HepG2 (cell line): ENCODE results near the gene GJC1. TPM values are rescaled to one million over a fixed set of nuclear protein-coding genes. Genes with fewer than 3 reads are reported as not detected.

Source experiments
- ATAC-seq: fragments of 200-7000 bp; cut with Tn5 transposase; 3 replicates; pipeline ENCODE4 v1.9.1; 2020; ENCODE audit warnings: mild to moderate bottlenecking, moderate library complexity
- BruUV-seq: library from RNA; stranded (reverse); fragments of 400-500 nt; replicated peaks from 2 replicates; lab custom pipeline; 2021; lab: Mats Ljungman, UMichigan
- CTCF ChIA-PET: fragments of 300-600 bp; formaldehyde crosslinking; extraction: SDS; loops from one replicate; lab custom pipeline; 2021; ENCODE audit warnings: low total read pairs, inconsistent platforms, low intra/inter-chr PET ratio; lab: Yijun Ruan, JAX
- POLR2A ChIA-PET: fragments of 350-600 bp; sonication (Branson Sonifier 250); formaldehyde crosslinking; loops from one replicate; lab custom pipeline; 2020; ENCODE audit warnings: antibody characterized with exemption, inconsistent platforms; lab: Yijun Ruan, JAX
- DNase-seq: peaks from one replicate; pipeline ENCODE4 v3.0.0-alpha.2; 2015; ENCODE audit warnings: low spot score
- FAIRE-seq: peaks from 3 replicates; lab custom pipeline; 2011; peaks lifted over from hg19 to GRCh38; lab: Jason Lieb, UNC
- H2AFZ ChIP-seq: one replicate; pipeline ENCODE4 v1.6.1; 2011; ENCODE audit warnings: low read length, inconsistent platforms
- H3K27ac ChIP-seq: fragments of 300-600 bp; 3 replicates; pipeline ENCODE4 v1.8.0; 2011; ENCODE audit warnings: mixed run types, mild to moderate bottlenecking, mixed read lengths, low read length, inconsistent platforms; ENCODE audit not compliant: insufficient read depth; ENCODE audit errors: extremely low read length
- H3K27me3 ChIP-seq, 2 experiments: fragments of 200-600 bp in 1 of 2; 2 replicates in 1 of 2; 3 replicates in 1 of 2; pipeline versions ENCODE4 v1.6.0 to v1.8.0; 2011; ENCODE audit warnings: low read length in 2 of 2, mild to moderate bottlenecking in 2 of 2, moderate library complexity in 2 of 2, inconsistent platforms in 1 of 2; ENCODE audit not compliant: insufficient read depth in 2 of 2, control insufficient read depth in 1 of 2
- H3K36me3 ChIP-seq, 2 experiments: fragments of 200-600 bp in 1 of 2; replicated peaks in 1 of 2; 2 replicates in 1 of 2; 3 replicates in 1 of 2; pipeline versions ENCODE4 v1.5.1 to v1.8.0; 2011; ENCODE audit warnings: low read length in 2 of 2, inconsistent platforms in 1 of 2; ENCODE audit not compliant: insufficient read depth in 2 of 2, control insufficient read depth in 1 of 2
- H3K4me1 ChIP-seq: 2 replicates; pipeline ENCODE4 v1.5.1; 2012; ENCODE audit warnings: low read length, inconsistent platforms; ENCODE audit not compliant: insufficient read depth
- H3K4me2 ChIP-seq: 2 replicates; pipeline ENCODE4 v1.6.0; 2011; ENCODE audit warnings: low read depth, low read length, inconsistent platforms
- H3K4me3 ChIP-seq, 3 experiments: fragments of 200-600 bp in 1 of 3; sonication (generic), shearing (Covaris generic) in 1 of 3; replicated peaks in 1 of 3; 2 replicates each; pipeline ENCODE4 v1.5.1; 2011 to 2016; ENCODE audit warnings: low read length in 3 of 3, inconsistent platforms in 2 of 3, low read depth in 2 of 3, mild to moderate bottlenecking in 2 of 3, control low read depth in 1 of 3, mixed read lengths in 1 of 3; ENCODE audit not compliant: insufficient read depth in 1 of 3
- H3K79me2 ChIP-seq: one replicate; pipeline ENCODE4 v1.6.1; 2011; ENCODE audit warnings: low read length, inconsistent platforms; ENCODE audit not compliant: insufficient read depth
- H3K9ac ChIP-seq: 2 replicates; pipeline ENCODE4 v1.6.0; 2011; ENCODE audit warnings: mild to moderate bottlenecking, low read depth, low read length, inconsistent platforms; ENCODE audit not compliant: insufficient read depth
- H3K9me3 ChIP-seq: 2 replicates; pipeline ENCODE4 v1.5.1; 2012; ENCODE audit warnings: mild to moderate bottlenecking, low read length
- H4K20me1 ChIP-seq: 2 replicates; pipeline ENCODE4 v1.6.0; 2011; ENCODE audit warnings: inconsistent platforms, mild to moderate bottlenecking, low read length, moderate library complexity; ENCODE audit not compliant: insufficient read depth
- MAF1 ChIP-seq: sonication (generic); formaldehyde crosslinking; IDR thresholded peaks from 2 replicates; pipeline ENCODE4 v1.5.0; 2020; ENCODE audit warnings: missing genetic modification reagents, borderline replicate concordance
- SP2 ChIP-seq: sonication (generic); formaldehyde crosslinking; IDR thresholded peaks from 2 replicates; pipeline ENCODE4 v1.5.1; 2020; ENCODE audit warnings: mild to moderate bottlenecking, missing genetic modification reagents
- TCF12 ChIP-seq, 2 experiments: fragments of 450-650 bp in 1 of 2; sonication (generic) in 1 of 2; formaldehyde crosslinking in 1 of 2; IDR thresholded peaks; 2 replicates each; pipeline versions ENCODE4 v1.6.1 to v1.8.0; 2017 to 2022; ENCODE audit warnings: antibody characterized with exemption in 1 of 2, mild to moderate bottlenecking in 1 of 2, missing genetic modification reagents in 1 of 2, moderate library complexity in 1 of 2
- ZKSCAN8 ChIP-seq: IDR thresholded peaks from 2 replicates; pipeline ENCODE4 v1.6.1; 2016; ENCODE audit warnings: borderline replicate concordance, missing genetic modification reagents, missing compliant biosample characterization
- ZNF383 ChIP-seq: sonication (generic); formaldehyde crosslinking; IDR thresholded peaks from 2 replicates; pipeline ENCODE4 v1.4.0; 2020; ENCODE audit warnings: missing genetic modification reagents, mild to moderate bottlenecking, borderline replicate concordance
- ZNF605 ChIP-seq: sonication (generic); formaldehyde crosslinking; IDR thresholded peaks from 2 replicates; pipeline ENCODE4 v1.8.0; 2022; ENCODE audit warnings: mild to moderate bottlenecking, missing genetic modification reagents
- ZNF720 ChIP-seq: sonication (generic); formaldehyde crosslinking; IDR thresholded peaks from 2 replicates; pipeline ENCODE4 v1.4.0; 2020; ENCODE audit warnings: missing genetic modification reagents
- WGBS: methylation state at CpG from one replicate; pipeline ENCODE4 v1.1.6; 2017; ENCODE audit warnings: low lambda C conversion rate; 5-methylcytosine and 5-hydroxymethylcytosine counted together
- in situ Hi-C: cut with HindIII; loops from 2 replicates; pipeline ENCODE4 v1.10.0; 2017; ENCODE audit warnings: low pct_unique_long_range_greater_than_20kb; ENCODE audit not compliant: extremely low pct_ligation_motif_present
- intact Hi-C: fragments of 100-400 bp; cut with micrococcal nuclease; formaldehyde crosslinking; loops from one replicate; pipeline ENCODE4 v1.10.0; 2022; ENCODE audit not compliant: unreplicated experiment
- polyA plus RNA-seq, 8 experiments: library from polyadenylated mRNA; depleted of rRNA in 3 of 8; stranded (reverse) in 7 of 8; unstranded in 1 of 8; fragments of >200 nt; fragmentation: Illumina TruSeq in 4 of 8; extraction: Trizol in 4 of 8; gene quantifications; 2 replicates each; pipeline versions ENCODE4 v1.2.1 to v1.2.3, GENCODE V29; 2011 to 2016; ENCODE audit warnings: low read depth in 4 of 8, missing spikeins in 1 of 8, mixed read lengths in 1 of 8; ENCODE audit not compliant: insufficient read depth in 1 of 8
- total RNA-seq, 5 experiments: library from RNA; depleted of rRNA; stranded (reverse); fragments of >200 nt; fragmentation: Illumina TruSeq; extraction: Trizol; gene quantifications; 2 replicates each; pipeline ENCODE4 v1.2.3, GENCODE V29; 2016; ENCODE audit warnings: low read depth in 1 of 5
- TF ChIP-seq, protein P1 (sequence below): sonication (generic); formaldehyde crosslinking; IDR thresholded peaks from 2 replicates; pipeline ENCODE4 v1.4.0; 2020; ENCODE audit warnings: mild to moderate bottlenecking, missing genetic modification reagents
- TF ChIP-seq, protein P2 (sequence below): sonication (generic); formaldehyde crosslinking; conservative IDR thresholded peaks from 2 replicates; pipeline ENCODE4 v1.4.0; 2020; ENCODE audit warnings: missing genetic modification reagents
- TF ChIP-seq, protein P3 (sequence below): IDR thresholded peaks from 2 replicates; pipeline ENCODE4 v1.6.1; 2016; ENCODE audit warnings: missing compliant biosample characterization, missing genetic modification reagents, borderline replicate concordance

The GJC1 gene
- total and polyA plus RNA-seq, 2 of the 13 experiments (the other 11 are each of a cell fraction or from before 2014, with no cell fraction given): 1.7 TPM

DNA sequence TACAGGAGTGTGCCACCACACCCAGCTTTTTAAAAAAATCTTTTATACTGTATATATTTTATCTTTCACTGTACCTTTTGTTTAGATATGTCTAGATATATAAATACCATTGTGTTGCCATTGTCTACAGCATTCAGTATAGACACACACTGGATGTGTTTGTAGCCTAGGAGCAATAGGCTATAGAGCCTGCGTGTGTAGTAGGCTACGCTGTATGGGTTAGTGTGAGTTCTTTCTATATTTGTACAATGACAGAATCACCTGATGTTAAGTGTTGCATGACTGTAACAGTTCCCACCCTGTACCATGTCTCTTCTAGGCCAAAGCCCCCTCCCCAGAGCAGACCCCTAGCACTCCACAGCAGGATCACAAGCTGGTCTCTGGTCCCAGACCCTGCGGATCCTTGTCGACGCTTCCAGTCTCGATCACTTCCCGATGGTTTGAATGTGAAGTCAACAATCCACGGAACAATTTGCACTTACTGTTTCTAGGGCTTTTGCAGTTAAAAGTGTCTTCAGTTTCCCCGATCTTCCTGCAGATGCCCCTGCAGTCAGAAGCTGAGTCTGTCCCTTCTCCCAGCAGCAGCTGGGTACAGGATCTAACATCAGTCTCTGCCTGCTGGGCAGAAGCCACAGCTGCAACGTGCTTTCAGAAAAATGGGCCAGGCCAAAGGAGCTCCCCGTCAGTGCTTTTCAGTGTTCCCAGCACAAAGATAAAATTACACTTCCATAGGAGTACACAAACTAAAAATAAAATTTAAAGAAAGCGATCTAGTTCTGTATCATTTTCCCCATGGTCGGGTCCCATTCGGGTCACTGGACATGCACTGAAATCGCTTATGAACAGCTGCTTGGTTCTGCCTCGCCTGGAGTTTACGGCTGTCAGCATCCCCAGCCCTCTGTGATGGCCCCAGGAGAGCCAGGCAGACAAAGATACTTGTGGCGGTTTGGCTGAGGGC lies 35.9 kb downstream of the GJC1 start:
- POLR2A ChIA-PET: no interaction called here
- ATAC-seq (peak; percentile 27; the same call in 2 of the 3 replicates), FAIRE-seq (no peak), DNase-seq (no peak)
- Histone ChIP-seq H3K4me2 (peak overlapping the region; percentile 20; the same call in 1 of the 2 replicates), H3K27ac (no peak overlapping the region), H3K27me3 (peaks cover 0 to 3% of the 10 kb centered on the region in 2 experiments; a peak in 2 of 5 replicates), H4K20me1 (no peaks in the 10 kb centered on the region), H3K4me1 (peaks cover 22% of the 10 kb centered on the region), H3K36me3 (no peaks in the 10 kb centered on the region), H3K79me2 (no peaks in the 10 kb centered on the region), H2AFZ (no peak overlapping the region), H3K4me3 (no peak overlapping the region), H3K9ac (no peak overlapping the region), H3K9me3 (no peaks in the 10 kb centered on the region)
- intact Hi-C loops (no loop called here), in situ Hi-C loops (loop anchor here (25.0 kb wide), 1 partner anchor 218 kb away; no protein-coding TSS in a partner anchor)
- no peak for TF ChIP-seq MAF1 (CRISPR knock-in tag)
- CTCF ChIA-PET: no interaction called here
- WGBS: 82% methylated on average over 18 of the region's 18 CpGs
- no TSS peak for BruUV-seq

DNA sequence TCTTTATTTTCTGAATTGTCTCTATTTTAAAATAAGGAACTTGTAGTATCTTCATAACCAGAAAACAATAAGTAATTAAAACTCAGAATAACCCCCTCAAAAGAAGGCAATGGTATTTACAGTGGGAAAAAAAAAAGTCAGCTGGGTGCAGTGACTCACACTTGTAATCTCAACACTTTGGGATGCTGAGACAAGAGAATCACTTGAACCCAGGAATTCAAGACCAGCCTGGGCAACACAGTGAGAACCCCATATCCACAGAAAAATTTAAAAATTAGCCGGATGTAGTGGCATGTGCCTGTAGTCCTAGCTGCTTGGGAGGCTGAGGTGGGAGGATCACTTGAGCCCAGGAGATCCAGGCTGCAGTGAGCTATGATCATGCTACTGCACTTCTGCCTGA lies 37.8 kb downstream of the GJC1 start:
- DNase-seq (no peak), FAIRE-seq (no peak), ATAC-seq (no peak)
- no peaks in the 10 kb centered on the region for H3K36me3 ChIP-seq
- WGBS: 73% methylated on average over 1 of the region's 1 CpG
- H3K79me2 ChIP-seq: no peaks in the 10 kb centered on the region
- H3K27me3 ChIP-seq: peaks cover 3 to 12% of the 10 kb centered on the region in 2 experiments; a peak in 3 of 5 replicates
- intact Hi-C loops (no loop called here), in situ Hi-C loops (loop anchor here (25.0 kb wide), 1 partner anchor 220 kb away; no protein-coding TSS in a partner anchor)
- H3K4me2 ChIP-seq: no peak overlapping the region
- H3K9ac ChIP-seq: no peak overlapping the region
- H3K4me1 ChIP-seq: peaks cover 12% of the 10 kb centered on the region
- H3K9me3 ChIP-seq: no peaks in the 10 kb centered on the region
- H3K4me3 ChIP-seq: no peak overlapping the region
- no peak overlapping the region for H2AFZ ChIP-seq
- no peaks in the 10 kb centered on the region for H4K20me1 ChIP-seq
- ChIA-PET CTCF (no interaction called here), POLR2A (no interaction called here)
- no peak overlapping the region for H3K27ac ChIP-seq
- BruUV-seq: no TSS peak
- TF ChIP-seq ZNF720 (CRISPR knock-in tag) (no peak), SP2 (CRISPR knock-in tag) (no peak), ZKSCAN8 (CRISPR knock-in tag) (no peak), TCF12 (IDR thresholded peaks at IDR 0.05) (no peak), TCF12 (CRISPR knock-in tag; IDR thresholded peaks at IDR 0.05) (no peak), ZNF383 (CRISPR knock-in tag) (no peak), ZNF605 (no peak)
- TF ChIP-seq, protein P1, sequence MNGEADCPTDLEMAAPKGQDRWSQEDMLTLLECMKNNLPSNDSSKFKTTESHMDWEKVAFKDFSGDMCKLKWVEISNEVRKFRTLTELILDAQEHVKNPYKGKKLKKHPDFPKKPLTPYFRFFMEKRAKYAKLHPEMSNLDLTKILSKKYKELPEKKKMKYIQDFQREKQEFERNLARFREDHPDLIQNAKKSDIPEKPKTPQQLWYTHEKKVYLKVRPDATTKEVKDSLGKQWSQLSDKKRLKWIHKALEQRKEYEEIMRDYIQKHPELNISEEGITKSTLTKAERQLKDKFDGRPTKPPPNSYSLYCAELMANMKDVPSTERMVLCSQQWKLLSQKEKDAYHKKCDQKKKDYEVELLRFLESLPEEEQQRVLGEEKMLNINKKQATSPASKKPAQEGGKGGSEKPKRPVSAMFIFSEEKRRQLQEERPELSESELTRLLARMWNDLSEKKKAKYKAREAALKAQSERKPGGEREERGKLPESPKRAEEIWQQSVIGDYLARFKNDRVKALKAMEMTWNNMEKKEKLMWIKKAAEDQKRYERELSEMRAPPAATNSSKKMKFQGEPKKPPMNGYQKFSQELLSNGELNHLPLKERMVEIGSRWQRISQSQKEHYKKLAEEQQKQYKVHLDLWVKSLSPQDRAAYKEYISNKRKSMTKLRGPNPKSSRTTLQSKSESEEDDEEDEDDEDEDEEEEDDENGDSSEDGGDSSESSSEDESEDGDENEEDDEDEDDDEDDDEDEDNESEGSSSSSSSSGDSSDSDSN: no peak
- TF ChIP-seq, protein P2, sequence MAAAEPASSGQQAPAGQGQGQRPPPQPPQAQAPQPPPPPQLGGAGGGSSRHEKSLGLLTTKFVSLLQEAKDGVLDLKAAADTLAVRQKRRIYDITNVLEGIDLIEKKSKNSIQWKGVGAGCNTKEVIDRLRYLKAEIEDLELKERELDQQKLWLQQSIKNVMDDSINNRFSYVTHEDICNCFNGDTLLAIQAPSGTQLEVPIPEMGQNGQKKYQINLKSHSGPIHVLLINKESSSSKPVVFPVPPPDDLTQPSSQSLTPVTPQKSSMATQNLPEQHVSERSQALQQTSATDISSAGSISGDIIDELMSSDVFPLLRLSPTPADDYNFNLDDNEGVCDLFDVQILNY (CRISPR knock-in tag): no peak
- TF ChIP-seq, protein P3, sequence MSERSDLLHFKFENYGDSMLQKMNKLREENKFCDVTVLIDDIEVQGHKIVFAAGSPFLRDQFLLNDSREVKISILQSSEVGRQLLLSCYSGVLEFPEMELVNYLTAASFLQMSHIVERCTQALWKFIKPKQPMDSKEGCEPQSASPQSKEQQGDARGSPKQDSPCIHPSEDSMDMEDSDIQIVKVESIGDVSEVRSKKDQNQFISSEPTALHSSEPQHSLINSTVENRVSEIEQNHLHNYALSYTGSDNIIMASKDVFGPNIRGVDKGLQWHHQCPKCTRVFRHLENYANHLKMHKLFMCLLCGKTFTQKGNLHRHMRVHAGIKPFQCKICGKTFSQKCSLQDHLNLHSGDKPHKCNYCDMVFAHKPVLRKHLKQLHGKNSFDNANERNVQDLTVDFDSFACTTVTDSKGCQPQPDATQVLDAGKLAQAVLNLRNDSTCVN (CRISPR knock-in tag): no peak
